Right lobe of liver (tissue), 4 donors: ENCODE data around the gene PCNX1.

Experiments
- CTCF ChIP-seq, 4 donors: fragments of 200-600 bp in 3 of 4; fragments of 450-650 bp in 1 of 4; IDR thresholded peaks; one replicate each; pipeline versions ENCODE4 v1.5.1 to v1.8.0; 2016 to 2022; ENCODE audit warnings: antibody characterized with exemption in 4 of 4, mild to moderate bottlenecking in 2 of 4
- POLR2A ChIP-seq: fragments of 450-650 bp; IDR thresholded peaks from one replicate; pipeline ENCODE4 v1.6.1; 2017; ENCODE audit warnings: antibody characterized with exemption, mild to moderate bottlenecking
- donor health status: DM: no; HTN: no; CAD: no.
- donor health status: DM: no; HTN: no; CAD: no.
- donor health status: DM: no; HTN: yes; CAD: no.

- TF ChIP-seq CTCF (IDR thresholded peaks at IDR 0.05) (no peak), POLR2A (no peak)
Observed at GRCh38 chr14:70887737-70888499, 19.3 kb upstream of the PCNX1 start.
